ENCODE results near the gene MEI1. TPM values are rescaled to one million over a fixed set of nuclear protein-coding genes. Genes with fewer than 3 reads are reported as not detected.

MEI1 gene
- polyA plus RNA-seq, 1 donor (not counting 4 experiments of a cell fraction or from before 2014, with no cell fraction given), result 0.10 TPM

DNA sequence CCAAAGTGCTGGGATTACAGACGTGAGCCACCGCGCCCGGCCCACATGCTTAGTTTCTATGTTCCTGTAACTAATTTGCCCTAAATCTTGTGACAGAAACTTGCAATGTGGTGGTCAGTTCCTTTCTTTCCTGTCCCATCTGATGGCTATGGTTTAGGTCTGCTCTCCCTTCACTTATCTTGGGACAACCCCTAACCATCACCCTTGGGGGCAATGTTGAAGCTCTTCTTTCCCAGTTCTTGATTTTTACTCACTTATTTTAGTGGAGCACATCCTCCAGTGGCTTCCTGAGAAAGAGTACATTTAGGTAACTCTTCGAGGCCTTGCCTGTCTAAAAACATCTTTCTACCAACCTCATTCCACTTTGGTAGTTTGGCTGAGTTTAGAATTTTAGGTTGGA is 140.9 kb downstream of the MEI1 start:
- dilution Hi-C loops (cut with MboI; ENCODE audit: extremely low pct_ligation_motif_present, low sequenced_read_pairs), result no loop called here
- H3K27me3 ChIP-seq (ENCODE audit: control insufficient read depth, extremely low read depth, insufficient read depth, low read length), result no peaks in the 10 kb centered on the region
- no peak overlapping the region for H3K9ac ChIP-seq (ENCODE audit: control insufficient read depth, extremely low read depth, insufficient read depth, low read length)
- H3K27ac ChIP-seq (ENCODE audit: control insufficient read depth, insufficient read depth, low read length), result peak overlapping the region; percentile 31
- H3K9me3 ChIP-seq (ENCODE audit: control insufficient read depth, low read depth, low read length), result no peaks in the 10 kb centered on the region
- H3K4me2 ChIP-seq (ENCODE audit: control insufficient read depth, extremely low read depth, insufficient read depth, low read depth, low read length), result no peak overlapping the region
- peaks cover 4 to 36% of the 10 kb centered on the region in 2 experiments for H3K36me3 ChIP-seq (ENCODE audit: control insufficient read depth in 2 of 2, extremely low read depth in 1 of 2, insufficient read depth in 2 of 2, low read length in 2 of 2)
- no peak overlapping the region for H2AFZ ChIP-seq (ENCODE audit: control insufficient read depth, low read length)
- TF ChIP-seq EZH2 (IDR thresholded peaks at IDR 0.05; ENCODE audit: low read length) (no peak), CTCF (optimal IDR thresholded peaks at IDR 0.05 in 1 of 3, IDR thresholded peaks at IDR 0.05 in 1 of 3, conservative IDR thresholded peaks at IDR 0.05 in 1 of 3; ENCODE audit: extremely low read depth in 1 of 3, insufficient read depth in 2 of 3, low read length in 3 of 3) (no peak)
- H3K4me3 ChIP-seq (ENCODE audit: control insufficient read depth in 2 of 3, extremely low read depth in 1 of 3, insufficient read depth in 2 of 3, low read depth in 1 of 3, low read length in 3 of 3), result no peak overlapping the region
- FAIRE-seq (no peak), DNase-seq (ENCODE audit: low read depth, low spot score) (no peak)
- H4K20me1 ChIP-seq (ENCODE audit: control insufficient read depth, extremely low read depth, insufficient read depth, low read length), result peaks cover 6% of the 10 kb centered on the region
- peaks cover 78% of the 10 kb centered on the region for H3K4me1 ChIP-seq (ENCODE audit: control insufficient read depth, extremely low read depth, insufficient read depth, low read length)
- peaks cover 6% of the 10 kb centered on the region for H3K9me1 ChIP-seq (ENCODE audit: control insufficient read depth, extremely low read depth, insufficient read depth, low read length)
- H3K79me2 ChIP-seq (ENCODE audit: control insufficient read depth, insufficient read depth, low read length), result peaks cover 92% of the 10 kb centered on the region

DNA sequence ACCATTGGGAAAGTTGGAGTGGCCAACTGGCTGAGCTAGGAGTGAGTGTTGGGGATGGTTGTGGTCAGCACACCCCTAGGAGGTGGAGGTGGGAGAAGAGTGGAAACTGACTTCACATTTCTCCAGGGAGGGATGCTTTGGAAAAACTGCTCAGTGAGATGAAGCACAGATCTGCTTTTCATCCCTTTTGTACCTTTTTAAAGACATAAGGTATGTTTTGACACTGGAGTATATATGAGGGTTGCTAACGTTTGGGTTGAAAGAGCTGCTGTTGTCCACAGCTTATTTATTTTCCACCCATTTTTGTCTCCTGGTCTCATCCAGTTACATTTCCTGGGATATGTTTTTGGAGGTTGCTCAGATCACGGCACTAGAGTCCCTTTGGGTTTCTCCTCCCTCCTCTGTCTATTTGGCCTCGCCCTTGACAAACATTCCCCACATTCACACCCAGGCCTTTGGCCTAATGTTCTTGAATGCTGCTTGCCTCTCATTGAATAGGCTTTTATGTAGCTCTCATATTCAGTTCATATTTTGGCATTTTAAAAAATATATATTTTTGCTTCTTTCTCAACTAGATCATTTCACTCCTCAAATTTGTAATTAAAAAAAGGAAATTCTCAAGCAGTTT is 141.9 kb downstream of the MEI1 start:
- H3K27ac ChIP-seq (ENCODE audit: control insufficient read depth, insufficient read depth, low read length), result peak overlapping the region; percentile 31
- TF ChIP-seq CTCF (optimal IDR thresholded peaks at IDR 0.05 in 1 of 3, IDR thresholded peaks at IDR 0.05 in 1 of 3, conservative IDR thresholded peaks at IDR 0.05 in 1 of 3; ENCODE audit: extremely low read depth in 1 of 3, insufficient read depth in 2 of 3, low read length in 3 of 3), result no peak
- TF ChIP-seq EZH2 (IDR thresholded peaks at IDR 0.05; ENCODE audit: low read length), result no peak
- no peaks in the 10 kb centered on the region for H3K9me3 ChIP-seq (ENCODE audit: control insufficient read depth, low read depth, low read length)
- no peak overlapping the region for H3K4me3 ChIP-seq (ENCODE audit: control insufficient read depth in 2 of 3, extremely low read depth in 1 of 3, insufficient read depth in 2 of 3, low read depth in 1 of 3, low read length in 3 of 3)
- H4K20me1 ChIP-seq (ENCODE audit: control insufficient read depth, extremely low read depth, insufficient read depth, low read length), result peaks cover 6% of the 10 kb centered on the region
- FAIRE-seq, result peak; percentile 71
- DNase-seq (ENCODE audit: low read depth, low spot score), result no peak
- H3K9me1 ChIP-seq (ENCODE audit: control insufficient read depth, extremely low read depth, insufficient read depth, low read length), result peaks cover 6% of the 10 kb centered on the region
- no peak overlapping the region for H2AFZ ChIP-seq (ENCODE audit: control insufficient read depth, low read length)
- peak overlapping the region; percentile 47 for H3K4me2 ChIP-seq (ENCODE audit: control insufficient read depth, extremely low read depth, insufficient read depth, low read depth, low read length)
- H3K79me2 ChIP-seq (ENCODE audit: control insufficient read depth, insufficient read depth, low read length), result peaks cover 93% of the 10 kb centered on the region
- H3K36me3 ChIP-seq (ENCODE audit: control insufficient read depth in 2 of 2, extremely low read depth in 1 of 2, insufficient read depth in 2 of 2, low read length in 2 of 2), result peaks cover 4 to 35% of the 10 kb centered on the region in 2 experiments
- peaks cover 79% of the 10 kb centered on the region for H3K4me1 ChIP-seq (ENCODE audit: control insufficient read depth, extremely low read depth, insufficient read depth, low read length)
- no peak overlapping the region for H3K9ac ChIP-seq (ENCODE audit: control insufficient read depth, extremely low read depth, insufficient read depth, low read length)
- no peaks in the 10 kb centered on the region for H3K27me3 ChIP-seq (ENCODE audit: control insufficient read depth, extremely low read depth, insufficient read depth, low read length)
- dilution Hi-C loops (cut with MboI; ENCODE audit: extremely low pct_ligation_motif_present, low sequenced_read_pairs), result no loop called here
